ENCODE data around the gene SPHK2.

DNA sequence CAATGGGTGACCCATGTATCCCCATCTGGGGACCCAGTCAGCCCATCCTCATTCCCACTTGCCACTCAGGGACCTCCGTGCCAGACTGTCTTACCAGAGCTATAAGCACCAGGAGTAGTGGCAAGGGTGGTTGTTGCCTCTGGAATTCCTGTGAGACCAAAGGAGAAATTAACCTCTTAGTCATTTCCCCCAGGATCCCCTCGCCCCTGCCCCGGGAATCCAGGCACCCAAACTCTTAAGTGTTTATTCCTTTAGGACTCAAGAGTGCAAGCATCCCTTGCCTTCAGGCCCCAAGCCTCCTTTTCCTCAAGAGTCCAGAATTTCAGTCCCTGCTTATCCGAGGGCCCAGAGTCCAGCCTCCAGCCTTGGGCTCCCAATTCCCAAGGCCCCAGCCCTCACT, 44.4 kb downstream of the SPHK2 start:
- TF ChIP-seq, protein P1, sequence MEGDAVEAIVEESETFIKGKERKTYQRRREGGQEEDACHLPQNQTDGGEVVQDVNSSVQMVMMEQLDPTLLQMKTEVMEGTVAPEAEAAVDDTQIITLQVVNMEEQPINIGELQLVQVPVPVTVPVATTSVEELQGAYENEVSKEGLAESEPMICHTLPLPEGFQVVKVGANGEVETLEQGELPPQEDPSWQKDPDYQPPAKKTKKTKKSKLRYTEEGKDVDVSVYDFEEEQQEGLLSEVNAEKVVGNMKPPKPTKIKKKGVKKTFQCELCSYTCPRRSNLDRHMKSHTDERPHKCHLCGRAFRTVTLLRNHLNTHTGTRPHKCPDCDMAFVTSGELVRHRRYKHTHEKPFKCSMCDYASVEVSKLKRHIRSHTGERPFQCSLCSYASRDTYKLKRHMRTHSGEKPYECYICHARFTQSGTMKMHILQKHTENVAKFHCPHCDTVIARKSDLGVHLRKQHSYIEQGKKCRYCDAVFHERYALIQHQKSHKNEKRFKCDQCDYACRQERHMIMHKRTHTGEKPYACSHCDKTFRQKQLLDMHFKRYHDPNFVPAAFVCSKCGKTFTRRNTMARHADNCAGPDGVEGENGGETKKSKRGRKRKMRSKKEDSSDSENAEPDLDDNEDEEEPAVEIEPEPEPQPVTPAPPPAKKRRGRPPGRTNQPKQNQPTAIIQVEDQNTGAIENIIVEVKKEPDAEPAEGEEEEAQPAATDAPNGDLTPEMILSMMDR (IDR thresholded peaks at IDR 0.05 in 4 of 5, conservative IDR thresholded peaks at IDR 0.05 in 1 of 5), result no peak
- TF ChIP-seq POLR2A (IDR thresholded peaks at IDR 0.05), result no peak
